Measurements from ENCODE around the gene DBNDD2.

- TF ChIP-seq CTCF (conservative IDR thresholded peaks at IDR 0.05) = no peak
- no peak for TF ChIP-seq EZH2 (IDR thresholded peaks at IDR 0.05; ENCODE audit: low read depth)
These were observed 13.0 kb upstream of the DBNDD2 start for GRCh38 chr20:45395114-45395415.
